Fibroblast of skin of right quadriceps (primary cell): ENCODE data around the gene GPHN.
"Not testable (repeated sequence)": the region's sequence is repeated elsewhere in the genome, so short reads cannot be mapped to it uniquely, and the experiment has no call there.

Experiments
- DNase-seq: peaks from one replicate; pipeline ENCODE4 v3.0.0-alpha.2; 2013

GPHN gene

DNA sequence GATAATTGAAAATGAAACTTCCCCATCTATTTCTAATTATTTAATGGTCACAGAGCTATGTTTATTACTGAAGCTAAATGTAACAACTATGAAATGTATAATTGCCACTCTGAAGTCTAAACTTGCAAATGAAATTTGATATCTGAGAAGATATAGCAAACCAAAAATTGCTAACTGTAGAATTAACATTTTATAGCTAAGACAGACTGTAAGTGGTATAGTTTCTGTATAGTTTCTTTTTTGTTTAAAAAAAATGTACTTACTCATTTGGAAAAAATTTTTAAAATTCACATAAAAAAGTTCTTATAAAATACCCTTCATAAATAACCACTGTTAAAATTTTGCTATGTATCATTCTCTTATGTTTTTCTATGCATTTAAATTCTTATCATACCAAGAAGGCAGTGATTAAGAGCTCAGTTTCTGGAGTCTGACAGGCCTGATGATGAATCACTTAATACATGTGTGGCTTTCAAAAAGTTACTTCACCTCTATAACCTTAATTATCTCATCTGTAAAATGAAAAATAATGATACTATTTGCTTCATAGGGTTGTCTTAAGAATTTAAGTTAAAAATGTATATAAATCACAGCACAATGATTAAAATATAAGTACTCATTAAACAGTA lies 466.6 kb downstream of the GPHN start:
- peak; percentile 85 for DNase-seq

DNA sequence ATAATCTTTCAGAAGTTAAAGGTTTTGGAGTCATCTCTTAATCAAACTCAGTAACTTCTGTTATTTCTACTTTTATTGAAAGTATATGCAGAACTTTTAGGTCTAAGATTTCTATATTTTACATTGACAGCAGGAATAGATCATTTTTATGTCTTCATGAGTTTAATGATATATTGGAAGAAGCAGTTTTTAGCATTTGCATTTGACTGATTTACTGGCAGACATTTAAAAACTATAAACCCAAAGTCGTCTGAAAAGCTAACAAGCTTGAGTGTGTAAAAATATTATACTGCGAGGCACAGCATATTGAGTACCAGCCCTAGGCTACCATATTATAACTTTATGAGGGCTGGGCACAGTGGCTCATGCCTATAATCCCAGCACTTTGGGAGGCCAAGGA lies 467.3 kb downstream of the GPHN start:
- DNase-seq = peak; percentile 6

DNA sequence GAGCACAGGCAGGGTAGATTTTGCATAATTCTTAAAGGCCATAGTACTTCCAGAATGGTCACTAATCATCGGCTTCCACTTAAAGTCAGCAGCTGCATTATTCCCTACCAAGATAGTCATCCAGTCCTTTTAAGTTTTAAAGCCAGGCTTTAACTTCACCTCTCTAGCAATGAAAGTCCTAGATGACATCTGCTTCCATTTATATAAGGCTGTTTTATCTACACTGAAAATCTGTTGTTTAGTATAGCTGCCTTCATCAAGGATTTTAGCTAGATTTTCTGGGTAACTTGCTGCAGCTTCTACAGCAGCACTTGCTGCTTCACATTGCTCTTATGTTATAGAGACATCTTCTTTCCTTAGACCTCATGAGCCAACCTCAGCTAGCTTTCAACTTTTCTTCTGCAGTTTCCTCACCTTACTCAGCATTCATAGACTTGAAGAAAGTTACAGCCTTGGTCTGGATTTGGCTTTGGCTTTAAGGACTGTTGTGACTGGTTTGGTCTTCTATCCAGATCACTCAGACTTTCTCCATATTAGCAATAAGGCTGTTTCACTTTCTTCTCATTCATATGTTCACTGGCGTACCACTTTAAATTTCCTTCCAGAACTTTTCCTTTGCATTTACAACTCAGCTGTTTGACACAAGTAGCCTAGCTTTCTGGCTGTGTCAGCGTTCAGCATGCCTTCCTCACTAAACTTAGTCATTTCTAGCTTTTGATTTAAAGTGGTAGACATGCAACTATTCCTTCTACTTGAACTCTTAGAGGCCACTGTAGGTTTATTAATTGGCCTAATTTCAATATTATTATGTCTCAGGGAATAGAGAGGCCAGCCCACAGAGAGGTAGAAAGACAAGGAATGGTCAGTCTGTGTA lies 471.4 kb downstream of the GPHN start:
- DNase-seq = peak; percentile 44

DNA sequence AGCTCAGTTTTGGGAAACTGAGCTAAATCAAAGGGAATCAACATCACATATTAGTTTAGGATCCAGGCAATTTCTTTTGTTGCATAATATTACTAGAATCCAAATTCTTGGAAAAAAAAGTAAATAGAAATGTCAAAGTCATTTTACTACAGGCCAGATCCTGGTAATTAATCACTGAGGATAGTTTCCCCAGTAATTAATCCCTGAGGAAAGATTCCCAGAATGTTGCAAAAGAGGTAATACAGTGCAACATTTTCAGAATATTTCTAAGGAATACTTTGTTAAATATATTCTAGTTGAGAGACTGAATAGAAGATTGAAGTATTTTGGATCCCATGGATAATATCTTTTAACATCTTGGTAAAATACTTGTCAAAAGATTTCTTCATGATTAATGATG lies 474.3 kb downstream of the GPHN start:
- DNase-seq = peak; percentile 41

DNA sequence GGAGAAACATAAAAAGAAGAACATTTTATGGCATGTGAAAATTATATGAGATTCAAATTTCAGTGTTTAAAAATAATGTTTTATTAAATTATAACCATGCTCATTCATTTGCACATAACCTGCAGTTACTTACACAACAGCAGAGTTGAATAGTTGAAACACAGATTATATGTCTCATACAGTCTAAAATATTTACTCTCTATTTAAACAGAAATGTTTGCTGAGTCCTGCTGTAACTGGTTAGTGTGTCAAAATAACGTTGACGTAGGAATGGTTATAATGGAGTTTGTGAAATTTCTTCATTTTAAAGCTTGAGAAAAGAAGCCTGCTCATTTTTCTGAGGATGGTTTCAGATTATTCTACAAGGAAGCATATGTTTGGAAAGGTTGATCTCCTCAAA lies 484.8 kb downstream of the GPHN start:
- no peak for DNase-seq

DNA sequence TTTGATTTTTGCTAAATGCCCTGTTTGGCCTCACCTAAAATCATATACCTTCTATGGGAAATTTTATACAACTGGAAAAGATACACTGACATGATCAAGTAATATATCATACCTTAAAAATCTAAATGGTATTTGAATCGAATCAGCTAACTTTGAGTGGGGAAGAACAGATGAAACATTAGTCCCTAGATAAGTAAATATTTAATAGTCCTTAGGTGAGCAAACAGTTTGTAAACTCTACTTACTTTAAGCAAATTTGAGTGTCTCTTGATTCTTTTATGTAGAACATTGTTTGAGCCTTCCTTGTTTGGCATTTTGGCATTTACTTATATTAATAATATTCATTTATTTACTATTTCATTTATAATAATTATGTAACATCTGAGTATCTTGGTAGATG lies 485.6 kb downstream of the GPHN start:
- DNase-seq = no peak

DNA sequence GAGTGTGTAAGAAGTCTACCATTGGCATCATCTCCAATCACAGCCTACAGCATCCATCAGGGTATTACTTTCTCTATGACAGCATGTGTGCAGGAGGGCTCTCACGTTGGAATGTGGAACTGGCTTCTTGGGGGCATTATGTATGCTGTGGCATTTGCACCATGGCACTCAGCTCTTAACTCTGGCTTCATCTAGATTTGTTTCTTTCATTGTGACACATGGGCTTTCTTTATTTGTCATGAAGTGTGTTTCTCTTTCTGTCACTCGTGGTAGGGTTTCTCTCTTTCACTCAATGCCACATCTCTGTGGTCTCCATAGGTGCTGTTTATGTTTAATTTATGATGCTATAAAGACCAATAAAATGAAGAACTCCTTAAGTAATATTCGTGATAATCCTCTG lies 490.1 kb downstream of the GPHN start:
- DNase-seq = no peak

DNA sequence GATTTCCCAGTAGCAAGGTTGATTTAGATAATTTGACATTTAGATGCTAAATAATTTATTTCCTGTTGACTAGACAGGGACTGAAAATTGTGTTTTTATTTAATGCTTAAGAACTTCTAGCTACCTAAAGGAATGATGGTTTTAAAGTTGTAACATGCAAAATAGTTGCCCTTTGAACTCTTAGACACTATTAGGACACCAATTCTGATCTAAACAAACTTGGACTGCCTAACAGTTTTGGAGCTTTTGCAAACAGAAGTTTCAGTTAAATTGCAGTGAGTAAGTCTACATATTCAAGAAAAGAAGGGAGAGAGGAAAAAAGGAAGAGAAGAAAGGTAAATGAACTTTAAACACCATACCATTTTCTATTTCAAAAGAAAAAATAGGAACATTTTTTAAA lies 492.0 kb downstream of the GPHN start:
- no peak for DNase-seq

DNA sequence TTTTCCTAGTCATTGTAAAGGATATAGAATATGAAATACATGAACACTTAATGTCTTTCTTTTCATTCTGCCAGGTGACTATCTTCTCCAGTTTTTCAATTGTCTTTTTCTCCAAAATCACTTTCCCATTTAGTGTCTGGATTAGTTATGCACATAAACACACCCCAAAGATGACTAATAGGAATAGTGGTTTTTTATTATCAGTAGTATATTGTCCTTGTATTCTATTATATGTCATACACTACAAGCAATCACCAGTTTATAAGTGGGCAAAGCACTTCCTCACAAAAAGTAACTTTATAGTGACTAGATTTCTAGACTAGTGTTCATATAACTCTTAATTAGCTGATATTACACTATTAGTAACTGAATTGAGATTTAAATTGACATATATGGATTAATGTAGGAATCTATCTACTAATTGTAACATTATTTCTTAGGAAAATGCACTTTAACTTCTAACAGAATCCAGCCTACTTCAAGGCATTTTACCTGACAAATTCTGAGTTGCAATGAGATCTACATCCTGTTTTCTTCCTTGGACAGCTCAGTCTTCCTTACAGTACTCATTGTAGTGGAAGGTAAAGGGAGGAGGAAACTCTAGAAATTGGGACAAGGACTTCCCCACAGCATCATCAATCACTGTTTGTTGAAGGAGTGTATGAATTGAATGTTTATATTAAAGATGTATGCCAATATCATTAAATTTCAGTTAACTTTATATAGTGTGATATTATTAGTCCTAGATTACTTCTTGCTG lies 495.2 kb downstream of the GPHN start:
- no peak for DNase-seq

DNA sequence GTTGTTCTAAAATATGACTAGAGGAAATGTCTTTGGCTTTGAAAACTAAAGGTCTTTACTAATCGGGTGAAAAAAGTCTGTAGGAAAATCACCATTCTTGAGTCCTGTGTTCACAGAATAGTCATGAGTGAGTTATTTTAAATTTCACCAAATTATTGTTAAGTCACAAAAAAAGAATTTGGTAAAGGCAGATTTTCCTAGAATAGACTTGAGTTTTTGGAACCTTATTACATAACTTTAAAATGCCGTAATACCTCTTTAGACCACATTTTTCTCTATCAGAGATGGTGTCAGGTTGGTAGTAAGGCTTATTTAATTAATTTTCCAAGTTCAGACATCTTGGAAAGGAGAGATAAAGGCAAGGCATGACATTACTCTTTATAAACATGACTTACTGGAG lies 496.6 kb downstream of the GPHN start:
- DNase-seq = peak; percentile 3

DNA sequence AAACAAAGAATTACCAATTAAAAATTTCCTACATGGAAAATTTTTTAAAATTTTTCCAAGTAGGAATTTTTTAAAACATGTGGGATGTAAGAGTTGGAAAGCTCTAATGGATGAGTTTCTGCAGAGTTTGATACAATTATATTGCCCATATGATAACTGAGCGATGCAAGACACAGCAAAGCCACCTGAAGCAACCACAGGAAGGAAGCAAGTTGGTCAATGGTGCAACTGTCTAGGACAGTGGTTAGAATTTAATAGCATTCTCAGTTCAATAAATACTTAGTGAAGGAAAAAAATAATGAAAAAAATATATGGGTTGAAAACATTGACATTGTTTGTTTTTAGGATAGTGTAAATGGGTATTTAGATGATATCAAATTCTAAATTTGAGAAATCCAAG lies 502.7 kb downstream of the GPHN start:
- no peak for DNase-seq

DNA sequence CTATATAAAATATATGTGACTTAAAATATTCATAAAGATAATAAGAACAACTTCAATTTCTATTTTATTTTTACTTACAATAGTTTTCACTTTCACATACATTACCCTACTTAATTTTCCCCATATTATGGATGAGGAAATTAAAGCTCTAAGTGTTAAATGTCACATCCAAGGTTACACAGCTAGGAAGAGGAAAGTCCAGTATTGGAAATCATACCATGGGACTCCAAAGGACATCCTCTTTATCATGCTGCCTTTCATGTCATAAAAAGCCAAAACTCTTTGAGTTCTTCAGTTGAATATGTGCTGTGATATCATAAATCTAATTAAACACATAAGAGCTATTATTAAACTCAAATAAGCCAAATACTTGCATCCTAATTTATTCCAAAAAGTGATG lies 508.9 kb downstream of the GPHN start:
- no peak for DNase-seq

DNA sequence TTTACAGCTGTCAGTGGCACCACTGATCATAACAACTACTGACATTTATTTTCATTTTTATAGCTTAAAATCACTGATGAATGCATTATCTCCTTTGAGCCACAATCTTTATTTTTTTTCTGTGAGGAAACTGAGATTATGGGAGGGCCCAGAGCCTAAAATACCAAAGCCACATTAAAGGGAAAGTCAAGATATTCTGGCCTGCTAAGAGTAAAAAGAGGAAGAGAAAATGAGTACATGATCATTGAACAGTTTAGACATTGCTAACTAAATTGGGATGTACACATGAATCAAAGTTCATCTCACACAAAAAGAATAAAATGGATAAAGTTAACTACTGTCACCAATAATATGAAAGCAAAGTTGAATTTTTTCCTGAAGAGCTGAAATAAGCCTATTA lies 510.8 kb downstream of the GPHN start:
- DNase-seq = no peak

DNA sequence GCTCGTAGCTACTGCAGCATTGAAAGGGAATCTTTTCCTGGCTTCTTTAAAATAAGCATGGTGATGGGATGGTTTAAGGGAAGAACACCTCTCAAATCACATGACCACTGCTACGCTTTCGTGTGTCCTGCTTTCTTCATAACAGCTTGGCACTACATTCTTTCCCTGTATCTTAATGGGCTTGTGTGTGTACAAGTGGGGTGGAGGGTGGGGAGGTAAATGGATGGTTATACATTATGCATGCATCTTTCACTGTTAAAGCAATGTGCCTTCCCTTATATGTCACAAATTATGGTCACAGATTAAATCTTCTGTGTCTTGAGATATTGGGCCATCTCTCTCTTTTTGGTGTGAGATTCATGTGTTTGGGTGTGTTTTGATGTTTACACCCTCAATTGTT lies 511.8 kb downstream of the GPHN start:
- no peak for DNase-seq

DNA sequence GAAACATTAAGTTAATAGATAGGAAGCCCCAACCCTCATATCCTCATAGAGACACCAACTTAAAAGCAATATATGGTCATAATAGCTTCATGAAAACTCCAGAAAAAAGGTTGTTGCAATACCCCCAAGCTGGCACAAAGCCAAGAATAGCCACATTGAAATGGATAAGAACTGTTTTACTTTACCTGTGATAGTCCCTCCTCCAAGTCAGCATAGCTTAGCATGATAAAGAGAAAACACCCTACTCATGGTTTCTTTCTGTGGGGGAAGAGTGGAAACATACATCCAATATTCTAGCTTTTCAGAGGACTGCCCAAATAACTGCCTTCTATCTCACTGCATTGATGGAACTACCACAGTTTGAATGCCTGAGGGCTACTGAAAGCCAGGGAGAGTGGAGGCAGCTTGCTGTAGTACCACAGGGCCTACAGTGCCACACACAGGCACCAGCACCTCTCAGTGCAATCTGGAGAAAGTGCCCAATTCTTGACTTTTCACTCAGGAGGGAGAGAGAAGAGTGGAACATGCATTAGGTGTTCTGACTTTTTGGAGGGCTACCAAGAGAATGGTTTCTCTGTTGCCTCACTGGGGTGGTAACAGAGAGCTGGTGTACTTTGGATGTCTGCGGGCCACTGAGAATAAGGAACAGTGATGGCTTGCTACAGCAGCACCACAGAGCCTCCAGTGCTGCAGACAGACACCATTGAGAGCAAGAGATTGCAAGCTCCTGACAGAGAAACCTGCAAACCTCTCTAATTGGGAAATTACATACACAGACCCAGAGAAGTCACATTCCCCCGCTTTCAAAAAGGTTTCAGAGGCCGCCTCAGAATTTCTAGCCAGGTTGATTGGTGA lies 524.2 kb downstream of the GPHN start:
- DNase-seq = no peak

DNA sequence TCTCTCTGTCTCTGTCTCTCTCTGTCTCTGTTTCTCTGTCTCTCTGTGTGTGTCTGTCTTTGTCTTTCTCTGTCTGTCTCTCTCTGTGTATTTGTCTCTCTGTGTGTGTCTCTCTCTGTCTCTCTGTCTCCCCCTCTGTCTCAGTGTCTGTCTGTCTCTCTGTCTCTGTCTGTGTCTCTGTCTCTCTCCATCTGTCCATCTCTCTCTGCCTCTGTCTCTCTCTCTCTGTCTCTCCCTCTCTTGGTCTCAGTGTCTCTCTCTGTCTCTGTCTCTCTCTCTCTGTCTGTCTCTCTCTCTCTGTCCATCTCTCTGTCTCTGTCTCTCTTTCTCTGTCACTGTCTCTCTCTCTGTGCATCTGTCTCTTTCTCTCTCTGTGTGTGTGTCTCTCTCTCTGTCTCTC lies 537.5 kb downstream of the GPHN start:
- DNase-seq = no peak

DNA sequence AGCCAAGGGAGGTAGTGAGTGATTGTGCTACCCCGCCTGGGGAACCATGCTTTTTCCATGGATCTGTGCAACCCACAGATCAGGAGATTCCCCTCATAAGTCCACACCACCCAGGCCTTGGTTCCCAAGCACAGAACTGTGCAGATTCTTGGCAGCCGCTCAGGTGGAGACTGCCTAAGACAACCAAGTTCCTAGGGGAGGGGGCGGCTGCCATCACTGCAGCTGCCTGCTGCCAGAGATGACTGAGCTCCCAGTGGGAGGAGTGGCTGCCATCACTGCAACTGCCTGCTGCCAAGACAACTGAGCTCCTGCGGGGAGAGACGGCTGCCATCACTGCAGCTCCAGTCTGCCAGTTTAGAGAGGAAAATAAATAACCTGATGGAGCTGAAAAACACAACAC lies 542.9 kb downstream of the GPHN start:
- DNase-seq = no peak

DNA sequence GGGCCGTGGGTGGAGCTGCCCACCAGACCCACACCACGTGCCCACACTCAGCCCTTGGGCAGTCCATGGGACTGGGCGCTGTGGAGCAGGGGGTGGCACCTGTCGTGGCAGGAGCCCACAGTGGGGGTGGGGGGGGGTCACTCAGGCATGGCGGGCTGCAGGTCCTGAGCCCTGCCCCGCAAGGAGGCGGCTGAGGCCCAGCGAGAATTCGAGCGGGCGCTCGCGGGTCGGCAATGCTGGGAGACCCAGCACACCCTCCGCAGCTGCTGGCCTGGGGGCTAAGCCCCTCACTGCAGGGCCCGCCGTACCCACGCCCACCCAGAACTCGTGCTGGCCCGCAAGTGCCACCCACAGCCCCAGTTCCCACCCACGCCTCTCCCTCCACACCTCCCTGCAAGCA lies 548.7 kb downstream of the GPHN start:
- no peak for DNase-seq

DNA sequence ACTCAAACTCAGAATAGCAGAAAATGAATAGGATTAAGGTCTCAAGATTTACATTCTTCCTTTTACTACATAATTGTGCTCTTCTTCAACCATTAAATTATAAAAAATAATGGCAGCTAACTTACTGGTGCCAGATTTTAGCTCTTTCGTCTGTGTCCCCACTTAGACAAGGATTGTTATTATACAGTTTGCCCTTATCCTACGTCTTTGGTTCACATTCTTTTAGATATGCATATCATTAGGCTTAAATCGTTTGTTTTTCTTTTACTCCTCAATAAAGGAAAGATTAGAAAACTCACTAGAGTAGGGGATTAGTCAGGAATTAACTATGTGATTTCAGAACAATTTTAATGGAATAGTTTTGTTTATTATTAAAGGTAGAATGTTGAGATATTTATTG lies 551.6 kb downstream of the GPHN start:
- DNase-seq = no peak

DNA sequence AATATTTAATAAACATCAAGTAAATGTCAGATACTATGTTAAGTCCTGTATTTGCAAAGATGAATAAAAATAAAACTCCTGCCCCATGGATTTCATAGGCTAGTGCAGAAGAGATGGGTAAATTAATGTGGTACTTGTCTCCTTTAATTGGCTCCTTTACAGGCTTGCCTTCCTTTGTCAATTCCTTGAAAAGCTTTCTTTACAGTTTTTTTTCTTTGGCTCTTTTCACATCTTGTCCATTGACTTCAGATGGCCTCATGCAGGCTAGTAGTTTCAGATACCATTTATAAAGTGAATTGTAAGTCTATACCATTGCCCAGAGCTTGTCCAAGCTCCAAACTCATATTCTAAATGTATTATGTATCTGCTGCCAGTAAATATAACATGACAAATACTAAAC lies 552.6 kb downstream of the GPHN start:
- DNase-seq = no peak

DNA sequence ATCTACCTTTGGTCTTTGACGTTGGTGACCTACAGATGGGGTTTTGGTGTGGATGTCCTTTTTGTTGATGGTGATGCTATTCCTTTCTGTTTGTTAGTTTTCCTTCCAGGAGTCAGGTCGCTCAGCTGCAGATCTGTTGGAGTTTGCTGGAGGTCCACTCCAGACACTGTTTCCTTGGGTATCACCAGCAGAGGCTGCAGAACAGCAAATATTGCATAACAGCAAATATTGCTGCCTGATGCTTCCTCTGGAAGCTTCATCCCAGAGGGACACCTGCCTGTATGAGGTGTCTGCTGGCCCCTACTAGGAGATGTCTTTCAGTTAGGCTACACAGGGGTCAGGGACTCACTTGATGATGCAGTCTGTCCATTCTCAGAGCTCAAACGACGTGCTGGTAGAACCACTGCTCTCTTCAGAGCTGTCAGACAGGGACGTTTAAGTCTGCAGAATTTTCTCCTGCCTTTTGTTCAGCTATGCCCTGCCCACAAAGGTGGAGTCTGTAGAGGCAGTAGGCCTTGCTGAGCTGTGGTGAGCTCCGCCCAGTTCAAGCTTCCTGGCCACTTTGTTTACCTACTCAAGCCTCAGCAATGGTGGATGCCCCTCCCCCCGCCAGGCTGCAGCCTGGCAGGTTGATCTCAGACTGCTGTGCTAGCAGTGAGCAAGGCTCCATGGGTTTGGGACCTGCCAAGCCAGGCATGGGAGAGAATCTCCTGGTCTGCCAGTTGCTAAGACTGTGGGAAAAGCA lies 559.3 kb downstream of the GPHN start:
- not testable (repeated sequence) for DNase-seq

DNA sequence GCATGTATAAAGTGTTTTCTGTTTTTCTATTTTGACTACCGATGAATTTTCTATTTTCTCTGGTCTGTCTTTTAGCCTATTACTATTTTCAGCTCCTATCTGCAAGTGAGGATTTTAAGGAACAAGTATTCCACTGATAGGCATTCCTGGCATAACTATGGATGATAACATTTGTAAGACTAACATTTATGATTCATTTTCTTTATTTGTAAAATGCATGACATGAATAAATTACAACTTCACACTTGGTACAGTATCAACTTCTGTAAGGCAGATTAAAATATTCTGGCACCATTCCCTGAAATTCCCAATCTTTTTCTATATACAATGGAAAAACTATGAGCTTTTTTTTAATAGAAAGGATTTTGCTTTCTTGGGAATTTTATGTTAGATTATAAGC lies 560.3 kb downstream of the GPHN start:
- DNase-seq = peak; percentile 9
